ENCODE measurements around the gene APBB1. TPM values are rescaled to one million over a fixed set of nuclear protein-coding genes. Genes with fewer than 3 reads are reported as not detected.

The APBB1 gene
- total RNA-seq, 1 experiment from 2014 or later, result 12.4 TPM

GRCh38 chr11:6401464-6401863 is 17.4 kb downstream of the APBB1 start:
- ChIA-PET POLR2A (no interaction called here), RAD21 (ENCODE audit: low non-redundant PET in 1 of 2, low total read pairs in 2 of 2, uncharacterized antibody in 2 of 2, unreplicated experiment in 2 of 2) (no interaction called here), CTCF (interaction anchor here (1.2 kb wide), 1 partner anchor 42 kb away, joined by 3 read pairs; no protein-coding TSS in a partner anchor)
- Histone ChIP-seq H3K27me3 (ENCODE audit: insufficient read depth, low read length) (no peaks in the 10 kb centered on the region), H2AFZ (ENCODE audit: low read depth, low read length, poor library complexity, severe bottlenecking) (no peak overlapping the region), H3K36me3 (ENCODE audit: control insufficient read depth in 1 of 2, insufficient read depth in 2 of 2, low read length in 2 of 2) (no peaks in the 10 kb centered on the region), H3K4me2 (ENCODE audit: low read length) (no peak overlapping the region), H3K9me3 (ENCODE audit: control insufficient read depth in 1 of 2, insufficient read depth in 1 of 2, low read depth in 1 of 2, low read length in 2 of 2) (no peaks in the 10 kb centered on the region), H4K20me1 (ENCODE audit: insufficient read depth) (no peaks in the 10 kb centered on the region), H3K9me2 (ENCODE audit: insufficient read depth) (no peaks in the 10 kb centered on the region), H3K27ac (ENCODE audit: low read depth, low read length) (no peak overlapping the region), H3K4me1 (ENCODE audit: control insufficient read depth in 1 of 2, insufficient read depth in 2 of 2, low read length in 2 of 2) (peaks cover 4 to 12% of the 10 kb centered on the region in 2 experiments; a peak in 3 of 4 replicates), H3K9ac (ENCODE audit: low read length) (no peak overlapping the region), H3K79me2 (ENCODE audit: insufficient read depth, low read length) (no peaks in the 10 kb centered on the region), H3K4me3 (replicated peaks in 1 of 2; ENCODE audit: low read depth in 1 of 2, low read length in 2 of 2) (no peak overlapping the region)
- no TSS peak for BruUV-seq (replicated peaks)
- ATAC-seq (no peak), DNase-seq (ENCODE audit: low read depth, low spot score) (no peak)
- intact Hi-C loops (cut with micrococcal nuclease), result no loop called here
- TF ChIP-seq SP1 (IDR thresholded peaks at IDR 0.05; ENCODE audit: low read depth), result no peak
- TF ChIP-seq ZFX (IDR thresholded peaks at IDR 0.05), result no peak
- no peak for TF ChIP-seq MAX (IDR thresholded peaks at IDR 0.05)
- TF ChIP-seq RAD21 (IDR thresholded peaks at IDR 0.05; ENCODE audit: low read depth), result no peak

- Histone ChIP-seq H3K79me2 (ENCODE audit: insufficient read depth, low read length) (no peaks in the 10 kb centered on the region), H3K4me1 (ENCODE audit: control insufficient read depth in 1 of 2, insufficient read depth in 2 of 2, low read length in 2 of 2) (peaks cover 4 to 12% of the 10 kb centered on the region in 2 experiments; a peak in 3 of 4 replicates), H3K4me2 (ENCODE audit: low read length) (no peak overlapping the region), H3K27me3 (ENCODE audit: insufficient read depth, low read length) (no peaks in the 10 kb centered on the region), H3K9me3 (ENCODE audit: control insufficient read depth in 1 of 2, insufficient read depth in 1 of 2, low read depth in 1 of 2, low read length in 2 of 2) (no peaks in the 10 kb centered on the region), H4K20me1 (ENCODE audit: insufficient read depth) (no peaks in the 10 kb centered on the region), H3K9ac (ENCODE audit: low read length) (no peak overlapping the region), H3K27ac (ENCODE audit: low read depth, low read length) (no peak overlapping the region), H2AFZ (ENCODE audit: low read depth, low read length, poor library complexity, severe bottlenecking) (no peak overlapping the region), H3K9me2 (ENCODE audit: insufficient read depth) (no peaks in the 10 kb centered on the region), H3K36me3 (ENCODE audit: control insufficient read depth in 1 of 2, insufficient read depth in 2 of 2, low read length in 2 of 2) (no peaks in the 10 kb centered on the region), H3K4me3 (replicated peaks in 1 of 2; ENCODE audit: low read depth in 1 of 2, low read length in 2 of 2) (no peak overlapping the region)
- intact Hi-C loops (cut with micrococcal nuclease), result no loop called here
- ChIA-PET RAD21 (ENCODE audit: low non-redundant PET in 1 of 2, low total read pairs in 2 of 2, uncharacterized antibody in 2 of 2, unreplicated experiment in 2 of 2) (no interaction called here), CTCF (interaction anchor here (1.2 kb wide), 1 partner anchor 43 kb away, joined by 3 read pairs; no protein-coding TSS in a partner anchor), POLR2A (no interaction called here)
- ATAC-seq, result no peak
- BruUV-seq (replicated peaks), result no TSS peak
- TF ChIP-seq SIN3A (IDR thresholded peaks at IDR 0.05; ENCODE audit: low read depth), result no peak
- TF ChIP-seq EZH2phosphoT487 (IDR thresholded peaks at IDR 0.05; ENCODE audit: borderline replicate concordance), result no peak
- no peak for TF ChIP-seq POLR2AphosphoS5 (IDR thresholded peaks at IDR 0.05; ENCODE audit: low read depth, low read length)
- TF ChIP-seq SP1 (IDR thresholded peaks at IDR 0.05; ENCODE audit: low read depth), result no peak
- no peak for TF ChIP-seq SRF (IDR thresholded peaks at IDR 0.05; ENCODE audit: low read depth)
- TF ChIP-seq EZH2 (IDR thresholded peaks at IDR 0.05), result no peak
- TF ChIP-seq YY1 (IDR thresholded peaks at IDR 0.05; ENCODE audit: extremely low read depth, insufficient replicate concordance, low read depth, low read length), result no peak
- no peak for TF ChIP-seq ZBTB33 (IDR thresholded peaks at IDR 0.05; ENCODE audit: extremely low read depth, insufficient replicate concordance, low read length)
- no peak for TF ChIP-seq EGR1 (IDR thresholded peaks at IDR 0.05; ENCODE audit: low read depth)
- TF ChIP-seq TCF7L2 (IDR thresholded peaks at IDR 0.05; ENCODE audit: borderline replicate concordance, extremely low read depth, insufficient read depth, insufficient read length), result no peak
- no peak for TF ChIP-seq RAD21 (IDR thresholded peaks at IDR 0.05; ENCODE audit: low read depth)
- TF ChIP-seq CBX3 (IDR thresholded peaks at IDR 0.05; ENCODE audit: low read depth), result no peak
- TF ChIP-seq CEBPB (IDR thresholded peaks at IDR 0.05; ENCODE audit: low read depth), result no peak
- TF ChIP-seq JUND (IDR thresholded peaks at IDR 0.05), result no peak
- no peak for TF ChIP-seq FOSL1 (IDR thresholded peaks at IDR 0.05; ENCODE audit: low read depth)
- DNase-seq (ENCODE audit: low read depth, low spot score), result no peak
Observed at GRCh38 chr11:6400431-6401345, 18.2 kb downstream of the APBB1 start.

All from HCT116 (cell line).